Measurements from ENCODE around the gene DYNLL1. TPM values are rescaled to one million over a fixed set of nuclear protein-coding genes. Genes with fewer than 3 reads are reported as not detected.

Gene DYNLL1
- polyA plus RNA-seq, 4 donors = 450 to 544 (median 503) TPM

DNA sequence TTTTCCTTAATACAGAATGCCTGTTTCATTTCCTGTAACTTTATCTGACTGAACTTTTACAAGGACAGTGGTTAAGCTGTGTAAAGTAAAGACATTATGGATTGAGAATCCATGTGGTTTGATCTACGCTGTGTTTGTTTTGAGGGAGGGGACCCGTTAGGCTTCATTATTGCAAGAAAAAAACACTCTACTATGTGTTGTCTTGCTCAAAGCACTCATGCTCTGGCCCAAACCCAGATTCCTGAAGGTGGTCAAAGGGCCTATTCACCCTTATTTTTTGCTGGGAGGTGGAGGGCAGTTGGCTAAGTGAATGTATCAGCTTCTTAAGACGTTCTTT lies 50.1 kb downstream of the DYNLL1 start:
- no peak for DNase-seq (ENCODE audit: low read depth in 4 of 4, low spot score in 3 of 4)

Other genes starting within 250 kb of the DYNLL1 start
- gene PXN, start 230.4 kb upstream of the DYNLL1 start, polyA plus RNA-seq (ENCODE audit: insufficient read length in 4 of 4) = 10 to 100 TPM; 56.8 to 81.1 (median 64.3) TPM
- not detected for gene RNU4-2, start 204.2 kb upstream of the DYNLL1 start, polyA plus RNA-seq (ENCODE audit: insufficient read length in 4 of 4)
- not detected for gene RNU4-1, start 202.9 kb upstream of the DYNLL1 start, polyA plus RNA-seq (ENCODE audit: insufficient read length in 4 of 4)
- gene SIRT4, start 193.8 kb upstream of the DYNLL1 start, polyA plus RNA-seq (ENCODE audit: insufficient read length in 4 of 4) = 1 to 10 TPM; 3.3 to 4.6 (median 4.1) TPM
- under 1 TPM in 3 of 4 donors, not detected in 1; 0.33 to 0.59 (median 0.46) TPM for gene PLA2G1B, start 168.3 kb upstream of the DYNLL1 start, polyA plus RNA-seq (ENCODE audit: insufficient read length in 4 of 4)
- gene MSI1, start 126.9 kb upstream of the DYNLL1 start, polyA plus RNA-seq (ENCODE audit: insufficient read length in 4 of 4) = 10 to 100 TPM in 3 of 4 donors, 1 to 10 TPM in 1; 8.9 to 30.0 (median 22.9) TPM
- 100 to 1,000 TPM; 177 to 336 (median 300) TPM for gene COX6A1, start 58.0 kb upstream of the DYNLL1 start, polyA plus RNA-seq (ENCODE audit: insufficient read length in 4 of 4)
- gene TRIAP1, start 49.7 kb upstream of the DYNLL1 start, polyA plus RNA-seq (ENCODE audit: insufficient read length in 4 of 4) = 10 to 100 TPM; 28.0 to 48.6 (median 41.9) TPM
- 10 to 100 TPM; 23.5 to 36.0 (median 35.3) TPM for gene GATC, start 49.7 kb upstream of the DYNLL1 start, polyA plus RNA-seq (ENCODE audit: insufficient read length in 4 of 4)
- 100 to 1,000 TPM; 165 to 255 (median 212) TPM for gene SRSF9, start 26.4 kb upstream of the DYNLL1 start, polyA plus RNA-seq (ENCODE audit: insufficient read length in 4 of 4)
- 10 to 100 TPM; 34.8 to 70.0 (median 64.7) TPM for gene COQ5, start 33.0 kb downstream of the DYNLL1 start, polyA plus RNA-seq (ENCODE audit: insufficient read length in 4 of 4)
- gene RNF10, start 38.2 kb downstream of the DYNLL1 start, polyA plus RNA-seq (ENCODE audit: insufficient read length in 4 of 4) = 100 to 1,000 TPM; 167 to 293 (median 198) TPM
- gene POP5, start 85.3 kb downstream of the DYNLL1 start, polyA plus RNA-seq (ENCODE audit: insufficient read length in 4 of 4) = 10 to 100 TPM; 32.9 to 57.6 (median 45.6) TPM
- gene CABP1, start 144.5 kb downstream of the DYNLL1 start, polyA plus RNA-seq (ENCODE audit: insufficient read length in 4 of 4) = 1 to 10 TPM; 2.3 to 6.6 (median 4.9) TPM
- gene MLEC, start 191.0 kb downstream of the DYNLL1 start, polyA plus RNA-seq (ENCODE audit: insufficient read length in 4 of 4) = 100 to 1,000 TPM; 119 to 199 (median 153) TPM
- gene UNC119B, start 214.3 kb downstream of the DYNLL1 start, polyA plus RNA-seq (ENCODE audit: insufficient read length in 4 of 4) = 10 to 100 TPM; 35.3 to 73.6 (median 68.8) TPM
- 10 to 100 TPM in 3 of 4 donors, 1 to 10 TPM in 1; 7.1 to 25.5 (median 15.8) TPM for gene ACADS, start 229.7 kb downstream of the DYNLL1 start, polyA plus RNA-seq (ENCODE audit: insufficient read length in 4 of 4)

Measured in left renal pelvis (tissue), 4 donors.